Caco-2 (cell line): ENCODE results near the gene FGD1. TPM values are rescaled to one million over a fixed set of nuclear protein-coding genes. Genes with fewer than 3 reads are reported as not detected.

Experiments
- BruUV-seq: library from RNA; stranded (reverse); fragments of 400-500 nt; replicated peaks from 2 replicates; lab custom pipeline; 2021; lab: Mats Ljungman, UMichigan
- CTCF ChIA-PET: fragments of 300-600 bp; sonication (Branson Sonifier 250); formaldehyde crosslinking; loops from one replicate; lab custom pipeline; 2022; ENCODE audit warnings: antibody characterized with exemption; lab: Charles Lee
- POLR2A ChIA-PET: fragments of 300-600 bp; sonication (Branson Sonifier 250); formaldehyde crosslinking; loops from one replicate; lab custom pipeline; 2022; ENCODE audit warnings: antibody characterized with exemption; lab: Charles Lee
- DNase-seq, 2 experiments: peaks; one replicate each; pipeline versions ENCODE4 v3.0.0 to v3.0.0-alpha.2; 2020 to 2022
- H3K27me3 ChIP-seq: replicated peaks from 2 replicates; pipeline ENCODE4 v1.6.0; 2011; ENCODE audit warnings: low read length; ENCODE audit not compliant: control insufficient read depth, insufficient read depth
- H3K36me3 ChIP-seq: 2 replicates; pipeline ENCODE4 v1.5.1; 2011; ENCODE audit warnings: low read length; ENCODE audit not compliant: control insufficient read depth, insufficient read depth
- H3K4me1 ChIP-seq: fragments of 250-450 bp; sonication (Bioruptor Pico); 2 replicates; pipeline ENCODE4 v1.5.1; 2020; ENCODE audit warnings: mild to moderate bottlenecking
- H3K4me3 ChIP-seq: 2 replicates; pipeline ENCODE4 v1.5.1; 2011; ENCODE audit warnings: low read depth, mild to moderate bottlenecking, control low read depth, low read length
- H3K9me3 ChIP-seq: fragments of 250-450 bp; sonication (Bioruptor Pico); 2 replicates; pipeline ENCODE4 v1.5.1; 2020; ENCODE audit warnings: mild to moderate bottlenecking, moderate library complexity
- H3K27ac Mint-ChIP-seq: one replicate; pipeline ENCODE4 v1.8.0; 2022; ENCODE audit warnings: mixed read lengths; ENCODE audit not compliant: unreplicated experiment
- H3K27me3 Mint-ChIP-seq: one replicate; pipeline ENCODE4 v1.8.0; 2022; ENCODE audit warnings: mixed read lengths; ENCODE audit not compliant: insufficient read depth, unreplicated experiment
- H3K36me3 Mint-ChIP-seq: one replicate; pipeline ENCODE4 v1.8.0; 2022; ENCODE audit warnings: mild to moderate bottlenecking, mixed read lengths; ENCODE audit not compliant: insufficient read depth, unreplicated experiment
- H3K4me1 Mint-ChIP-seq: one replicate; pipeline ENCODE4 v1.8.0; 2022; ENCODE audit warnings: low read depth, mixed read lengths; ENCODE audit not compliant: unreplicated experiment
- H3K4me3 Mint-ChIP-seq: one replicate; pipeline ENCODE4 v1.8.0; 2022; ENCODE audit warnings: mild to moderate bottlenecking, moderate library complexity, mixed read lengths; ENCODE audit not compliant: unreplicated experiment
- H3K9me3 Mint-ChIP-seq: one replicate; pipeline ENCODE4 v1.8.0; 2022; ENCODE audit warnings: mixed read lengths; ENCODE audit not compliant: unreplicated experiment
- intact Hi-C: fragments of 100-400 bp; cut with micrococcal nuclease; formaldehyde crosslinking; loops from one replicate; pipeline ENCODE4 v1.10.0; 2022; ENCODE audit not compliant: unreplicated experiment
- total RNA-seq: library from RNA; stranded (reverse); gene quantifications from 2 replicates; pipeline ENCODE4 v1.2.3, GENCODE V29; 2022
- TF ChIP-seq, protein P1 (sequence below), 2 experiments: fragments of 200-600 bp in 1 of 2; IDR thresholded peaks; 1 replicate in 1 of 2; 2 replicates in 1 of 2; pipeline versions ENCODE4 v1.5.1 to v1.8.0; 2011 to 2022; ENCODE audit warnings: antibody characterized with exemption in 1 of 2, control low read depth in 1 of 2, inconsistent platforms in 1 of 2, low read depth in 1 of 2, low read length in 1 of 2, mild to moderate bottlenecking in 1 of 2, moderate library complexity in 1 of 2; ENCODE audit not compliant: insufficient read depth in 1 of 2, severe bottlenecking in 1 of 2, unreplicated experiment in 1 of 2

The FGD1 gene
- total RNA-seq, 1 experiment from 2014 or later: 4.2 TPM

DNA sequence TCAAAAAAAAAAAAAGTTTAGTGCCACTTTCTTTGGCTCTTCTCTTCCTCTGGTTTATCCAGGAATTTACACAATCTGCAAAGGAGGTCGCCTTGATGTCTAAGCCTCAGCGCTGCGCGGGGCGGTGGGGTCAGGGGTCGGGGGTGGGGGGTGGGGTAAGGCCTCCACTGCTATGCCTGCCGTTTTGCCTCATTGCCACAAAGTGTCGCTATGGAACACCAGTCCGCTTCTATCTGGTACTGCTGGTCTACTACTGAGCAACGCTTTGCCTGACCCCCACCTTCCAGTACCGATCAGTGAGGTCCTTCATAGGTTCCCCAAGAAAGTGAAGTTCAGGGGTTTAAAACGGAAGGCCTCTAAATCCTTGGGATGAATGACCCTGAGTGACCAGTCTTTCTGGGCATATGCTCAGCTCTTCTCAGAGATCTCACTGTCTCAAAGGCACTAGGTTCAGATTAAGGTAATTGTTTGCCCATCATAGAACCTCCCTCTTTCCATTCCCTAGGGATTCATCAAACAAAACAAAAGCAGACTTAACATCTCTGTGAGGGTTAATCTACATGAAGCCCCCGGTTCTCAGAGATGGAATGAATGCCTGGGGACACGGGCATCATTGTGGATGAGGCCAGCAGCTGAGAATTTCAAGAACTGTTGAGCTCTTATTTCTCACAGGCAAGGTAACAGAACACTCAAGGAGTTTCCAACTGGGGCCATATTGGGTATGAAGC lies 72.7 kb downstream of the FGD1 start:
- no peaks in the 10 kb centered on the region for H3K36me3 ChIP-seq
- no peaks in the 10 kb centered on the region for H3K27me3 ChIP-seq
- ChIA-PET CTCF (no interaction called here), POLR2A (no interaction called here)
- Mint-ChIP-seq H3K9me3 (no peaks in the 10 kb centered on the region), H3K4me3 (no peak overlapping the region), H3K27ac (no peak overlapping the region), H3K4me1 (no peaks in the 10 kb centered on the region), H3K36me3 (no peaks in the 10 kb centered on the region), H3K27me3 (peaks cover 3% of the 10 kb centered on the region)
- no peaks in the 10 kb centered on the region for H3K4me1 ChIP-seq
- intact Hi-C loops: no loop called here
- TF ChIP-seq, protein P1, sequence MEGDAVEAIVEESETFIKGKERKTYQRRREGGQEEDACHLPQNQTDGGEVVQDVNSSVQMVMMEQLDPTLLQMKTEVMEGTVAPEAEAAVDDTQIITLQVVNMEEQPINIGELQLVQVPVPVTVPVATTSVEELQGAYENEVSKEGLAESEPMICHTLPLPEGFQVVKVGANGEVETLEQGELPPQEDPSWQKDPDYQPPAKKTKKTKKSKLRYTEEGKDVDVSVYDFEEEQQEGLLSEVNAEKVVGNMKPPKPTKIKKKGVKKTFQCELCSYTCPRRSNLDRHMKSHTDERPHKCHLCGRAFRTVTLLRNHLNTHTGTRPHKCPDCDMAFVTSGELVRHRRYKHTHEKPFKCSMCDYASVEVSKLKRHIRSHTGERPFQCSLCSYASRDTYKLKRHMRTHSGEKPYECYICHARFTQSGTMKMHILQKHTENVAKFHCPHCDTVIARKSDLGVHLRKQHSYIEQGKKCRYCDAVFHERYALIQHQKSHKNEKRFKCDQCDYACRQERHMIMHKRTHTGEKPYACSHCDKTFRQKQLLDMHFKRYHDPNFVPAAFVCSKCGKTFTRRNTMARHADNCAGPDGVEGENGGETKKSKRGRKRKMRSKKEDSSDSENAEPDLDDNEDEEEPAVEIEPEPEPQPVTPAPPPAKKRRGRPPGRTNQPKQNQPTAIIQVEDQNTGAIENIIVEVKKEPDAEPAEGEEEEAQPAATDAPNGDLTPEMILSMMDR (IDR thresholded peaks at IDR 0.05; ENCODE audit: insufficient read depth in 1 of 2, low read depth in 1 of 2, low read length in 1 of 2, severe bottlenecking in 1 of 2, unreplicated experiment in 1 of 2): no peak
- H3K9me3 ChIP-seq: no peaks in the 10 kb centered on the region
- no peak overlapping the region for H3K4me3 ChIP-seq
- BruUV-seq: no TSS peak
- DNase-seq: no peak

GRCh38 chrX:54422168-54422567 lies 73.9 kb downstream of the FGD1 start:
- intact Hi-C loops: no loop called here
- no peak overlapping the region for H3K4me3 ChIP-seq
- no peak for DNase-seq
- ChIA-PET POLR2A (no interaction called here), CTCF (no interaction called here)
- BruUV-seq: no TSS peak
- Mint-ChIP-seq H3K4me1 (no peaks in the 10 kb centered on the region), H3K9me3 (no peaks in the 10 kb centered on the region), H3K27ac (no peak overlapping the region), H3K27me3 (peaks cover 3% of the 10 kb centered on the region), H3K4me3 (no peak overlapping the region), H3K36me3 (no peaks in the 10 kb centered on the region)
- no peaks in the 10 kb centered on the region for H3K27me3 ChIP-seq
- H3K9me3 ChIP-seq: no peaks in the 10 kb centered on the region
- TF ChIP-seq, protein P1 (IDR thresholded peaks at IDR 0.05; ENCODE audit: insufficient read depth in 1 of 2, low read depth in 1 of 2, low read length in 1 of 2, severe bottlenecking in 1 of 2, unreplicated experiment in 1 of 2): no peak
- no peaks in the 10 kb centered on the region for H3K36me3 ChIP-seq
- no peaks in the 10 kb centered on the region for H3K4me1 ChIP-seq

GRCh38 chrX:54419559-54420302 lies 76.3 kb downstream of the FGD1 start:
- POLR2A ChIA-PET: no interaction called here
- no peaks in the 10 kb centered on the region for H3K9me3 ChIP-seq
- intact Hi-C loops: no loop called here
- H3K27me3 ChIP-seq: no peaks in the 10 kb centered on the region
- no peak for DNase-seq
- TF ChIP-seq, protein P1 (IDR thresholded peaks at IDR 0.05; ENCODE audit: insufficient read depth in 1 of 2, low read depth in 1 of 2, low read length in 1 of 2, severe bottlenecking in 1 of 2, unreplicated experiment in 1 of 2): no peak
- H3K4me3 Mint-ChIP-seq: no peak overlapping the region
- BruUV-seq: no TSS peak
- H3K27ac Mint-ChIP-seq: no peak overlapping the region
- no peaks in the 10 kb centered on the region for H3K9me3 Mint-ChIP-seq
- H3K27me3 Mint-ChIP-seq: peaks cover 3% of the 10 kb centered on the region
- H3K36me3 ChIP-seq: no peaks in the 10 kb centered on the region
- H3K4me1 Mint-ChIP-seq: no peaks in the 10 kb centered on the region
- H3K4me3 ChIP-seq: no peak overlapping the region
- CTCF ChIA-PET: no interaction called here
- no peaks in the 10 kb centered on the region for H3K36me3 Mint-ChIP-seq
- no peaks in the 10 kb centered on the region for H3K4me1 ChIP-seq
